Gastrocnemius medialis (tissue), 4 donors: ENCODE data around the gene ZNF488.

Experiments
- CTCF ChIP-seq, 5 experiments: fragments of 450-650 bp in 3 of 5; fragments of 200-600 bp in 2 of 5; sonication (generic) in 2 of 5; IDR thresholded peaks in 4 of 5; conservative IDR thresholded peaks in 1 of 5; 1 replicate in 4 of 5; 2 replicates in 1 of 5; pipeline ENCODE4 v1.5.1; 2016 to 2019; ENCODE audit warnings: antibody characterized with exemption in 5 of 5, mild to moderate bottlenecking in 3 of 5, moderate library complexity in 3 of 5
- POLR2A ChIP-seq, 2 donors: fragments of 450-650 bp; IDR thresholded peaks; one replicate each; pipeline ENCODE4 v1.6.1; 2017; ENCODE audit warnings: antibody characterized with exemption in 2 of 2, mild to moderate bottlenecking in 2 of 2, moderate library complexity in 2 of 2

GRCh38 chr10:47400786-47401185 is 16.7 kb upstream of the ZNF488 start:
- TF ChIP-seq CTCF (IDR thresholded peaks at IDR 0.05 in 4 of 5, conservative IDR thresholded peaks at IDR 0.05 in 1 of 5) (no peak), POLR2A (IDR thresholded peaks at IDR 0.05) (no peak)
